Lower leg skin (tissue), 3 donors: ENCODE results near the gene ZP2.
"Not testable (repeated sequence)": the region's sequence is repeated elsewhere in the genome, so short reads cannot be mapped to it uniquely, and the experiment has no call there.

Experiments
- POLR2A ChIP-seq, 2 donors: fragments of 450-650 bp; IDR thresholded peaks; one replicate each; pipeline ENCODE4 v1.6.1; 2016 to 2017; ENCODE audit warnings: antibody characterized with exemption in 2 of 2, mild to moderate bottlenecking in 1 of 2, moderate library complexity in 1 of 2
- TF ChIP-seq, protein P1 (sequence below), 3 donors: fragments of 450-650 bp; IDR thresholded peaks; one replicate each; pipeline ENCODE4 v1.5.1; 2016; ENCODE audit warnings: antibody characterized with exemption in 3 of 3, mild to moderate bottlenecking in 3 of 3, moderate library complexity in 2 of 3

DNA sequence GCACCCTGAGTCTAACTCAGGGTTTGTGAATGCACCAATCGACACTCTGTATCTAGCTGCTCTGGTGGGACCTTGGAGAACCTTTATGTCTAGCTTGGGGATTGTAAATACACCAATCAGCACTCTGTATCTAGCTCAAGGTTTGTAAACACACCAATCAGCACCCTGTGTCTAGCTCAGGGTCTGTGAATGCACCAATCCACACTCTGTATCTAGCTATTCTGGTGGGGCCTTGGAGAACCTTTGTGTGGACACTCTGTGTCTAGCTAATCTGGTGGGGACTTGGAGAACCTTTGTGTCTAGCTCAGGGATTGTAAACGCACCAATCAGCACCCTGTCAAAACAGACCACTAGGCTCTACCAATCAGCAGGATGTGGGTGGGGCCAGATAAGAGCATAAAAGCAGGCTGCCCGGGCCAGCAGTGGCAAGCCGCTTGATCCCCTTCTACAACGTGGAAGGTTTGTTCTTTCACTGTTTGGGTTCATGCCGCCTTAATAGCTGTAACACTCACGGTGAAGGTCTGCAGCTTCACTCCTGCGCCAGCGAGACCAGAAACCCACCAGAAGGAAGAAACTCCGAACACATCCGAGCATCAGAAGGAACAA, 58.1 kb downstream of the ZP2 start:
- TF ChIP-seq, protein P1, sequence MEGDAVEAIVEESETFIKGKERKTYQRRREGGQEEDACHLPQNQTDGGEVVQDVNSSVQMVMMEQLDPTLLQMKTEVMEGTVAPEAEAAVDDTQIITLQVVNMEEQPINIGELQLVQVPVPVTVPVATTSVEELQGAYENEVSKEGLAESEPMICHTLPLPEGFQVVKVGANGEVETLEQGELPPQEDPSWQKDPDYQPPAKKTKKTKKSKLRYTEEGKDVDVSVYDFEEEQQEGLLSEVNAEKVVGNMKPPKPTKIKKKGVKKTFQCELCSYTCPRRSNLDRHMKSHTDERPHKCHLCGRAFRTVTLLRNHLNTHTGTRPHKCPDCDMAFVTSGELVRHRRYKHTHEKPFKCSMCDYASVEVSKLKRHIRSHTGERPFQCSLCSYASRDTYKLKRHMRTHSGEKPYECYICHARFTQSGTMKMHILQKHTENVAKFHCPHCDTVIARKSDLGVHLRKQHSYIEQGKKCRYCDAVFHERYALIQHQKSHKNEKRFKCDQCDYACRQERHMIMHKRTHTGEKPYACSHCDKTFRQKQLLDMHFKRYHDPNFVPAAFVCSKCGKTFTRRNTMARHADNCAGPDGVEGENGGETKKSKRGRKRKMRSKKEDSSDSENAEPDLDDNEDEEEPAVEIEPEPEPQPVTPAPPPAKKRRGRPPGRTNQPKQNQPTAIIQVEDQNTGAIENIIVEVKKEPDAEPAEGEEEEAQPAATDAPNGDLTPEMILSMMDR (IDR thresholded peaks at IDR 0.05): not testable (repeated sequence)
- TF ChIP-seq POLR2A (IDR thresholded peaks at IDR 0.05): not testable (repeated sequence)
